Skeletal muscle satellite cell (primary cell): Measurements from ENCODE around the gene RFTN1.

Experiments used
- H3K27me3 ChIP-seq: 2 replicates; pipeline ENCODE4 v1.7.0; 2013; ENCODE audit warnings: low read length; ENCODE audit not compliant: control insufficient read depth, insufficient read depth
- H3K36me3 ChIP-seq: 2 replicates; pipeline ENCODE4 v1.7.0; 2013; ENCODE audit warnings: mild to moderate bottlenecking, control low read depth, low read length; ENCODE audit not compliant: insufficient read depth
- H3K4me1 ChIP-seq: 2 replicates; pipeline ENCODE4 v1.7.0; 2013; ENCODE audit warnings: low read length; ENCODE audit not compliant: control insufficient read depth, insufficient read depth
- H3K4me2 ChIP-seq: 2 replicates; pipeline ENCODE4 v1.7.0; 2013; ENCODE audit warnings: mild to moderate bottlenecking, low read length
- H3K4me3 ChIP-seq: 2 replicates; pipeline ENCODE4 v1.7.0; 2013; ENCODE audit warnings: low read length
- H3K9ac ChIP-seq: 2 replicates; pipeline ENCODE4 v1.7.0; 2013; ENCODE audit warnings: mild to moderate bottlenecking, low read depth, low read length, moderate library complexity
- H3K9me3 ChIP-seq: replicated peaks from 2 replicates; pipeline ENCODE4 v1.7.0; 2013; ENCODE audit warnings: mild to moderate bottlenecking, control low read depth, low read length

Gene RFTN1

GRCh38 chr3:16426029-16426400 is 87.5 kb downstream of the RFTN1 start:
- Histone ChIP-seq H3K9me3 (no peaks in the 10 kb centered on the region), H3K27me3 (no peaks in the 10 kb centered on the region), H3K4me3 (no peak overlapping the region), H3K4me1 (peaks cover 24% of the 10 kb centered on the region), H3K36me3 (peaks cover 6% of the 10 kb centered on the region), H3K9ac (no peak overlapping the region), H3K4me2 (no peak overlapping the region)

- no peak overlapping the region for H3K4me2 ChIP-seq
- H3K36me3 ChIP-seq = peaks cover 1% of the 10 kb centered on the region
- H3K9me3 ChIP-seq = no peaks in the 10 kb centered on the region
- H3K27me3 ChIP-seq = no peaks in the 10 kb centered on the region
- H3K4me1 ChIP-seq = peaks cover 24% of the 10 kb centered on the region
- H3K9ac ChIP-seq = no peak overlapping the region
- H3K4me3 ChIP-seq = no peak overlapping the region
Measured at GRCh38 chr3:16425398-16426028, 88.0 kb downstream of the RFTN1 start.

- Histone ChIP-seq H3K4me3 (no peak overlapping the region), H3K4me1 (peaks cover 29% of the 10 kb centered on the region), H3K4me2 (no peak overlapping the region), H3K9me3 (no peaks in the 10 kb centered on the region), H3K27me3 (no peaks in the 10 kb centered on the region), H3K36me3 (no peaks in the 10 kb centered on the region), H3K9ac (no peak overlapping the region)
Measured at GRCh38 chr3:16423947-16424673, 89.4 kb downstream of the RFTN1 start.

- H3K9ac ChIP-seq = no peak overlapping the region
- no peaks in the 10 kb centered on the region for H3K9me3 ChIP-seq
- H3K27me3 ChIP-seq = no peaks in the 10 kb centered on the region
- no peaks in the 10 kb centered on the region for H3K36me3 ChIP-seq
- no peak overlapping the region for H3K4me3 ChIP-seq
- H3K4me1 ChIP-seq = peaks cover 28% of the 10 kb centered on the region
- no peak overlapping the region for H3K4me2 ChIP-seq
Measured at GRCh38 chr3:16423298-16423697, 90.2 kb downstream of the RFTN1 start.

- Histone ChIP-seq H3K4me3 (peak overlapping the region; percentile 14), H3K4me1 (peaks cover 13% of the 10 kb centered on the region), H3K9ac (no peak overlapping the region)
Measured at GRCh38 chr3:16419640-16420241, 93.8 kb downstream of the RFTN1 start.

GRCh38 chr3:16417945-16418739 is 95.4 kb downstream of the RFTN1 start:
- H3K4me2 ChIP-seq = no peak overlapping the region
- no peaks in the 10 kb centered on the region for H3K27me3 ChIP-seq
- peaks cover 13% of the 10 kb centered on the region for H3K4me1 ChIP-seq
- H3K9me3 ChIP-seq = no peaks in the 10 kb centered on the region
- H3K9ac ChIP-seq = no peak overlapping the region
- H3K4me3 ChIP-seq = no peak overlapping the region
- H3K36me3 ChIP-seq = no peaks in the 10 kb centered on the region

More at GRCh38 chr3:16419640-16420241, 93.8 kb downstream of the RFTN1 start:
- Histone ChIP-seq H3K9me3 (no peaks in the 10 kb centered on the region), H3K27me3 (no peaks in the 10 kb centered on the region), H3K36me3 (no peaks in the 10 kb centered on the region), H3K4me2 (peak overlapping the region; percentile 52)

- Histone ChIP-seq H3K27me3 (no peaks in the 10 kb centered on the region), H3K4me2 (no peak overlapping the region), H3K4me3 (no peak overlapping the region), H3K4me1 (peaks cover 13% of the 10 kb centered on the region), H3K36me3 (no peaks in the 10 kb centered on the region), H3K9ac (no peak overlapping the region), H3K9me3 (no peaks in the 10 kb centered on the region)
Measured at GRCh38 chr3:16415911-16416476, 97.5 kb downstream of the RFTN1 start.

- Histone ChIP-seq H3K9ac (no peak overlapping the region), H3K4me2 (no peak overlapping the region), H3K36me3 (peaks cover 10% of the 10 kb centered on the region), H3K4me1 (no peaks in the 10 kb centered on the region), H3K9me3 (no peaks in the 10 kb centered on the region), H3K27me3 (no peaks in the 10 kb centered on the region), H3K4me3 (no peak overlapping the region)
Measured at GRCh38 chr3:16413321-16413720, 100.2 kb downstream of the RFTN1 start.

- Histone ChIP-seq H3K4me1 (no peaks in the 10 kb centered on the region), H3K9me3 (no peaks in the 10 kb centered on the region), H3K4me3 (no peak overlapping the region), H3K4me2 (no peak overlapping the region), H3K9ac (no peak overlapping the region), H3K36me3 (peaks cover 14% of the 10 kb centered on the region), H3K27me3 (no peaks in the 10 kb centered on the region)
Measured at GRCh38 chr3:16412192-16412800, 101.2 kb downstream of the RFTN1 start.

- Histone ChIP-seq H3K27me3 (no peaks in the 10 kb centered on the region), H3K4me1 (no peaks in the 10 kb centered on the region), H3K4me3 (no peak overlapping the region), H3K9ac (no peak overlapping the region), H3K4me2 (no peak overlapping the region), H3K9me3 (no peaks in the 10 kb centered on the region), H3K36me3 (peaks cover 14% of the 10 kb centered on the region)
Measured at GRCh38 chr3:16411441-16411840, 102.1 kb downstream of the RFTN1 start.

GRCh38 chr3:16410659-16411058 is 102.8 kb downstream of the RFTN1 start:
- Histone ChIP-seq H3K4me1 (no peaks in the 10 kb centered on the region), H3K36me3 (peaks cover 14% of the 10 kb centered on the region), H3K9me3 (no peaks in the 10 kb centered on the region), H3K27me3 (no peaks in the 10 kb centered on the region), H3K4me2 (no peak overlapping the region), H3K4me3 (no peak overlapping the region), H3K9ac (no peak overlapping the region)
